Measurements from ENCODE around the gene SPATA6L.
"Not testable (repeated sequence)": the region's sequence is repeated elsewhere in the genome, so short reads cannot be mapped to it uniquely, and the experiment has no call there.

The SPATA6L gene

DNA sequence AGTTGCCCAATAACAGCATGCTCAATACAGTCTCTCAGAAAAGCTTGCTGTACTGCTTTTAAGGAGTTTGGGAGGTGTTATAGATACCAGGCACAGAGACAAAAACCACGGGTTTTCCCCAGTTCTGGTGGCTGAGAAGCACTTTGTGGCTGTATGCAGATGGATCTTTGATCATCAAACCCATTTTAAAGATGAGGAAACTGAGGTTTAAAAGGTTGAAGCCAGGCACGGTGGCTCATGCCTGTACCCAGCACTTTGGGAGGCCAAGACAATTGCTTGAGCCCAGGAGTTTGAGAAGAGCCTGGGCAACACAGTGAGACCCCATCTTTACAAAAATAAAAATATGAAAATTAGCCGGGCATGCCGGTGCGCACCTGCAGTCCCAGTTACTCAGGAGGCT, 50.5 kb downstream of the SPATA6L start:
- in situ Hi-C loops (cut with MboI; ENCODE audit: low sequenced_read_pairs, unreplicated experiment), result no loop called here
- no peak for DNase-seq (ENCODE audit: low spot score)
- TF ChIP-seq, protein P1, sequence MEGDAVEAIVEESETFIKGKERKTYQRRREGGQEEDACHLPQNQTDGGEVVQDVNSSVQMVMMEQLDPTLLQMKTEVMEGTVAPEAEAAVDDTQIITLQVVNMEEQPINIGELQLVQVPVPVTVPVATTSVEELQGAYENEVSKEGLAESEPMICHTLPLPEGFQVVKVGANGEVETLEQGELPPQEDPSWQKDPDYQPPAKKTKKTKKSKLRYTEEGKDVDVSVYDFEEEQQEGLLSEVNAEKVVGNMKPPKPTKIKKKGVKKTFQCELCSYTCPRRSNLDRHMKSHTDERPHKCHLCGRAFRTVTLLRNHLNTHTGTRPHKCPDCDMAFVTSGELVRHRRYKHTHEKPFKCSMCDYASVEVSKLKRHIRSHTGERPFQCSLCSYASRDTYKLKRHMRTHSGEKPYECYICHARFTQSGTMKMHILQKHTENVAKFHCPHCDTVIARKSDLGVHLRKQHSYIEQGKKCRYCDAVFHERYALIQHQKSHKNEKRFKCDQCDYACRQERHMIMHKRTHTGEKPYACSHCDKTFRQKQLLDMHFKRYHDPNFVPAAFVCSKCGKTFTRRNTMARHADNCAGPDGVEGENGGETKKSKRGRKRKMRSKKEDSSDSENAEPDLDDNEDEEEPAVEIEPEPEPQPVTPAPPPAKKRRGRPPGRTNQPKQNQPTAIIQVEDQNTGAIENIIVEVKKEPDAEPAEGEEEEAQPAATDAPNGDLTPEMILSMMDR (IDR thresholded peaks at IDR 0.05; ENCODE audit: borderline replicate concordance, control extremely low read depth, extremely low read depth, insufficient read depth, missing control alignments), result no peak

DNA sequence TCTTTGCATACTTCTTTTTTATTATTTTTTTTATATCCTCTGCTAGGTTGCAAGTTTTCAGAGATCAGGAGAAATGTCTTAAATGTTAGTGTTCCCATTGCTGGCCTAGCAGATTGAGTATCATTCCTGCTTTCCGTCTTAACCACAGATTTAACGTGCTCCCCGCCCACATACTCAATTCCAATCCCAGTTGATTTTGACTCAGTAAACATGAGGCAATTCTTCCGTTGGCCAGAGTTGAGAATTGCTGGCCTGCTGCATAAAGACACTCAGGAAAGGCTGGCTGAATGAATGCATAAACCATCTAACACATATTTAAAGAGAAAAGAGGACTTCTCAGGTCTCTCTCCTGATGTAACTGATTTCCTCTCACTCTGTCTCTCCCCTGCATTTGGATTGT, 51.0 kb downstream of the SPATA6L start:
- no peak for DNase-seq (ENCODE audit: low spot score)
- TF ChIP-seq, protein P1 (IDR thresholded peaks at IDR 0.05; ENCODE audit: borderline replicate concordance, control extremely low read depth, extremely low read depth, insufficient read depth, missing control alignments), result no peak
- in situ Hi-C loops (cut with MboI; ENCODE audit: low sequenced_read_pairs, unreplicated experiment), result no loop called here

DNA sequence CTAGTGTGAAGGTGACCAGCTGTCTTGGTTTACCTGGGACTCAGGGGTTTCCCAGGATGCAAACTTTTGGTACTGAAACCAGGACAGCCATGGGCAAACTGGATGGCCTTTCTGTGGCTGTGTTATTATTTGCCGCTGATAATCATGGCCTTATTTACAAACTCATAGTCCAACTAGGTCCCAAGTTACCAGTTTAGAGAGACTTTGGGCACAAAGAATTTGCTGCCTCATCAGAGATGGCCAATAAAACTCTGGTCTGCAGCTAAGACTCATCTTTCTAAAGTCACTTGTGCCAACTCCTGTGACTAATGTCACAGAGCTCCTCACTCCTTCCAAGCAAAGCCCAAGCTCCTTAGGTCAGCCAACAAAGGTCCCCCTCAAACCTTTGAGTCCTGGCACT, 51.7 kb downstream of the SPATA6L start:
- TF ChIP-seq, protein P1 (IDR thresholded peaks at IDR 0.05; ENCODE audit: borderline replicate concordance, control extremely low read depth, extremely low read depth, insufficient read depth, missing control alignments), result no peak
- in situ Hi-C loops (cut with MboI; ENCODE audit: low sequenced_read_pairs, unreplicated experiment), result no loop called here
- no peak for DNase-seq (ENCODE audit: low spot score)

DNA sequence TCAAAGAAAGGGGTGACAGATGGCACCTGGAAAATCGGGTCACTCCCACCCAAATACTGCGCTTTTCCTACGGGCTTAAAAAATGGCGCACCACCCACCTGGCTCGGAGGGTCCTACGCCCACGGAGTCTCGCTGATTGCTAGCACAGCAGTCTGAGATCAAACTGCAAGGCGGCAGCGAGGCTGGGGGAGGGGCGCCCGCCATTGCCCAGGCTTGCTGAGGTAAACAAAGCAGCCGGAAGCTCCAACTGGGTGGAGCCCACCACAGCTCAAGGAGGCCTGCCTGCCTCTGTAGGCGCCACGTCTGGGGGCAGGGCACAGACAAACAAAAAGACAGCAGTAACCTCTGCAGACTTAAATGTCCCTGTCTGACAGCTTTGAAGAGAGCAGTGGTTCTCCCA, 60.2 kb downstream of the SPATA6L start:
- in situ Hi-C loops (cut with MboI; ENCODE audit: low sequenced_read_pairs, unreplicated experiment); DNase-seq (ENCODE audit: low spot score): not testable (repeated sequence)

DNA sequence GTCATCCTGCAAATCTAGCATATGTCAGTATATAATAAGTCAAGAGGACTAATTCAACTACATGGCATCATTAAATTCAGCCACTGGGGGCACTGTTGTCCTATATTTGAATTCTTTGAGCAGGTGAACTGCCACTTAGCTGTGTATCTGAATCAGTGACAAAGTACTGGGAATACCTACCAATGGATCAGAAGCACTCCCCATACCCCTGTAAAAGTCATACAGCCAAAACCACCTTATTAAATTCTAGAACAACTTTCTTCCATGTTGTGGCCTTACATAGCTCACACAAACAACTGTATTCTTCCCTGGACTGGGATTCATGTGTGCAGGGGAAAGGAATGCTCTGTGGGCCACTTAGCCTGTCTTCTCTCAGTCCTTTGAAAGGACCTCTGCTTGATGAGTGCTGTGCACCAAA, 61.6 kb downstream of the SPATA6L start:
- peak; percentile 74 for DNase-seq (ENCODE audit: low spot score)
- TF ChIP-seq, protein P1 (IDR thresholded peaks at IDR 0.05; ENCODE audit: borderline replicate concordance, control extremely low read depth, extremely low read depth, insufficient read depth, missing control alignments), result peak; percentile 50
- in situ Hi-C loops (cut with MboI; ENCODE audit: low sequenced_read_pairs, unreplicated experiment), result no loop called here

DNA sequence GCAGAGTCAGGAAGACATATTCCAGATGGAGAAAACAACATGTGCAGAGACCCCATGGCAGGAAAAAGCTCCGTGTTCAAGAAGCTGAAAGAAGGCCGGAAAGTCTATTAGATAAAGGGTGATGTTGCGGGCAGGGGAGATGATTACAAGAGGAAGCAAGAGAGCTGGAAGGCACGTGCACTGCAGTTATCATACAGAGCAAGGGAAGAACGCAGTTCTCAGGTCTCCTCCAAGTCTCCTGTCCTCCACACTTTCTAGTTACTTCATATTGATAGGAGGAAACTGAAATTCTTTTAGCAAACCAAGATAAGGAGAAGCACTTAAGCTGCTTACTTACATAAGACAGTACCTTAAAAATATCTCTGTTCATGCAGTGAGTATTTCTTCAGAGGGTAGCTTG, 62.5 kb downstream of the SPATA6L start:
- in situ Hi-C loops (cut with MboI; ENCODE audit: low sequenced_read_pairs, unreplicated experiment), result no loop called here
- TF ChIP-seq, protein P1 (IDR thresholded peaks at IDR 0.05; ENCODE audit: borderline replicate concordance, control extremely low read depth, extremely low read depth, insufficient read depth, missing control alignments), result no peak
- DNase-seq (ENCODE audit: low spot score), result no peak

DNA sequence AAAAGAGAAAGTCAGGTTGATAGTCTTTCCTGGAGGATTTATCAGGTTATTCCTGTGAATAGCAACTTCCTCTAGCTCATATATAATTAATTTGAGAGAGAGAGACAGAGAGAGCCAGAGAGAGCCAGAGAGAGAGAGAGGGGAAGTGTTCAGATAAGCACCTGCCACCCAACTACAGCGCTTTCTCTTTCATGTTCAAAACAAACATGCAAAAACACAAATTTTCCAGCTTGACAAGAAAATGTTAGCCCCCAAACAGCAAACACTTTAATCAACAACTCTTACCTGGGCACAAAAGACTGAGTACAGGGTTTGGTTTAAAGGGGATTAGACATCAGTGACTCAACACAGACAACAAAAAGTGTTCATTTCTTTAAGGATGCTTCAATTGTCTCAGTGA, 65.9 kb downstream of the SPATA6L start:
- no peak for DNase-seq (ENCODE audit: low spot score)
- TF ChIP-seq, protein P1 (IDR thresholded peaks at IDR 0.05; ENCODE audit: borderline replicate concordance, control extremely low read depth, extremely low read depth, insufficient read depth, missing control alignments), result no peak
- in situ Hi-C loops (cut with MboI; ENCODE audit: low sequenced_read_pairs, unreplicated experiment), result no loop called here

Data from GM13976 (cell line).